ENCODE data around the gene CSTPP1. TPM values are rescaled to one million over a fixed set of nuclear protein-coding genes. Genes with fewer than 3 reads are reported as not detected.

The CSTPP1 gene
- total RNA-seq, 1 donor from 2014 or later, result 6.6 TPM

DNA sequence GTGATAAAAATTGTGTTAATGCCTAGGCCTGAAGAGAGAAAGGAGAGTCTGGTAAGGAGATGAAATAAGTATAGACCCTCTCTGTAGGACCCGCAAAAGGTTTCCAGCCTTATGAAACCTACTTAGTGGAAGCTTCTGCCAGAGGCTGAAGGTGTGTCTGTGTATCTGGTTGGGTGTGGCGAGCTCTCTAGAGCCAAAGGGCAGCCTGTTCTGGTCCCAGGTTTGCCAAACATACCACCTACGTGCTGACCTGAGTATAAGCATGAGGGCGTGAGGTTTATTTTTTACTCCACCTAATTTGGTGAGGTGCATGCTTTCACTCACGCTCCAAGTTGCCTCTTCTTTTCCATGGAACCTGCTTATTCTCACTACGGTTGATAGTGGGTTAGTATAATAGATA is 5.6 kb downstream of the CSTPP1 start:
- no peak overlapping the region for H3K4me3 ChIP-seq (ENCODE audit: low read depth, low read length)
- TF ChIP-seq, protein P1, sequence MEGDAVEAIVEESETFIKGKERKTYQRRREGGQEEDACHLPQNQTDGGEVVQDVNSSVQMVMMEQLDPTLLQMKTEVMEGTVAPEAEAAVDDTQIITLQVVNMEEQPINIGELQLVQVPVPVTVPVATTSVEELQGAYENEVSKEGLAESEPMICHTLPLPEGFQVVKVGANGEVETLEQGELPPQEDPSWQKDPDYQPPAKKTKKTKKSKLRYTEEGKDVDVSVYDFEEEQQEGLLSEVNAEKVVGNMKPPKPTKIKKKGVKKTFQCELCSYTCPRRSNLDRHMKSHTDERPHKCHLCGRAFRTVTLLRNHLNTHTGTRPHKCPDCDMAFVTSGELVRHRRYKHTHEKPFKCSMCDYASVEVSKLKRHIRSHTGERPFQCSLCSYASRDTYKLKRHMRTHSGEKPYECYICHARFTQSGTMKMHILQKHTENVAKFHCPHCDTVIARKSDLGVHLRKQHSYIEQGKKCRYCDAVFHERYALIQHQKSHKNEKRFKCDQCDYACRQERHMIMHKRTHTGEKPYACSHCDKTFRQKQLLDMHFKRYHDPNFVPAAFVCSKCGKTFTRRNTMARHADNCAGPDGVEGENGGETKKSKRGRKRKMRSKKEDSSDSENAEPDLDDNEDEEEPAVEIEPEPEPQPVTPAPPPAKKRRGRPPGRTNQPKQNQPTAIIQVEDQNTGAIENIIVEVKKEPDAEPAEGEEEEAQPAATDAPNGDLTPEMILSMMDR (IDR thresholded peaks at IDR 0.05; ENCODE audit: insufficient read depth, low read length, severe bottlenecking), result no peak
- FAIRE-seq, result no peak
- no peaks in the 10 kb centered on the region for H3K36me3 ChIP-seq (ENCODE audit: control insufficient read depth, insufficient read depth, low read length)
- no peak for DNase-seq (ENCODE audit: low read depth)
- H3K27me3 ChIP-seq (ENCODE audit: control insufficient read depth, insufficient read depth, low read length), result no peaks in the 10 kb centered on the region

DNA sequence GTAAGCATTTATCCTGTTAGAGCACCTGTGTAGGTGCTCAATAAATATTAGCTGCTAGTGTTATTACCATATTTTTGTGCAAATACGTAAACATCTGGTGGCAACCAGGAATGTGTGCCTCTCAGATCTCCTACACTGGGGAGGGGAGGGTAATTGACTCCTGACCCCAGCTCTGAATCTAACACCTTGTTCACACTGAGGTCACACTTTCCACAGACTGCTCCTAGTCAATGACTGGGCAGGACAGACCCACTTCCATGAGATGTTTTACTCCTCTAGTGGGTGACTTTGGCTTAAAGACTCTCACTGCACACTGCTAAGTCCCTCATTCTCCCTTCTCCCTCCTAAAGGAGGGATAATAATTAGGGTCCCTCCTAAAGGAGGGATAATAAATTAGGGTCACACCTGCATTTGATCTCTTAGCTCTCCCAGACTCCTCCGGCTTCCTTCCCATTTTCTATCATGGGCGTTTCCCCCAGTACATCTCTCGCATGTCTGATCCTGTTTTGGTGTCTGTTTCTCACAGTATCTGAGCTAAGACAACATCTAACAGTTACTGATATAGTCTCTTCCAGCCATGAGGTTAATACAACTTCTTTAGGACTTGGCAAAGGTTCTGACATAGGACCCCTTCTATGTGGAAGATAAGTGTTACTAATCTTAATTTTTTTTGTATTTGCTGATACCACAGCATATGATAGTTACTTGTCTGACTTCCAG is 8.0 kb downstream of the CSTPP1 start:
- H3K27me3 ChIP-seq (ENCODE audit: control insufficient read depth, insufficient read depth, low read length), result no peaks in the 10 kb centered on the region
- no peaks in the 10 kb centered on the region for H3K36me3 ChIP-seq (ENCODE audit: control insufficient read depth, insufficient read depth, low read length)
- DNase-seq (ENCODE audit: low read depth) (no peak), FAIRE-seq (no peak)
- H3K4me3 ChIP-seq (ENCODE audit: low read depth, low read length), result no peak overlapping the region
- TF ChIP-seq, protein P1 (IDR thresholded peaks at IDR 0.05; ENCODE audit: insufficient read depth, low read length, severe bottlenecking), result no peak

DNA sequence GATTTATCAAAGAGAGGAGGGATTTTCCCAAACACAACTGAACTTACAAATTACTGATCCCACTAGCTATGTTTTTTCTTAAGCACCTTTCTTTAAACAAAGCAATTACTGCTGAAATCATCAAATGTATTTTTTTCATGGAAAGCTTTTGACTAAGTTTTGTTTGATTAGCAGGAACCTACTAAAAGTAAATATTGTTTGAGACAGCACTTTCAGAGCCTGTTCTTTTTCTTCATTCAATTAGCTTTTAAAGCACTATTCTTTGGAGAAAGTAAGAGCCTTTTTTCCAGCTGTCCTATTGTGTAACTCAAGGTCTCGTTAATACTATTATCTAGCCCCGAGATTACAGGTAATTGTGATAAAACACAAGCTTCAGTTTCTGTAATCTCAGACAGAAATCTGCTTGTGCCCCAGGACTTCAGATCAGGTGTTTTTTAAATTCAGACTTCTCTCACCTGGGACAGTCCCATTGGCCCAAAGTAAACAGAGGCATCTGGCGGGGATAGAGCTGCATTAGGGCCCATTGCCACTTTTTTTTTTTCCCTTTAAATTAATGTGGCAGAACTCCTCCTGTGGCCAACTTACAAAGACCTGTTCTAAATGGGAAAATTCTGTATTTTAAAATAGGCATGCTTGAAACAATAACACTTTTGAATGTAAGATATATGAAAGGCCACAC is 11.0 kb downstream of the CSTPP1 start:
- Histone ChIP-seq H3K27me3 (ENCODE audit: control insufficient read depth, insufficient read depth, low read length) (no peaks in the 10 kb centered on the region), H3K36me3 (ENCODE audit: control insufficient read depth, insufficient read depth, low read length) (no peaks in the 10 kb centered on the region), H3K4me3 (ENCODE audit: low read depth, low read length) (no peak overlapping the region)
- no peak for FAIRE-seq
- TF ChIP-seq, protein P1 (IDR thresholded peaks at IDR 0.05; ENCODE audit: insufficient read depth, low read length, severe bottlenecking), result no peak
- DNase-seq (ENCODE audit: low read depth), result no peak

DNA sequence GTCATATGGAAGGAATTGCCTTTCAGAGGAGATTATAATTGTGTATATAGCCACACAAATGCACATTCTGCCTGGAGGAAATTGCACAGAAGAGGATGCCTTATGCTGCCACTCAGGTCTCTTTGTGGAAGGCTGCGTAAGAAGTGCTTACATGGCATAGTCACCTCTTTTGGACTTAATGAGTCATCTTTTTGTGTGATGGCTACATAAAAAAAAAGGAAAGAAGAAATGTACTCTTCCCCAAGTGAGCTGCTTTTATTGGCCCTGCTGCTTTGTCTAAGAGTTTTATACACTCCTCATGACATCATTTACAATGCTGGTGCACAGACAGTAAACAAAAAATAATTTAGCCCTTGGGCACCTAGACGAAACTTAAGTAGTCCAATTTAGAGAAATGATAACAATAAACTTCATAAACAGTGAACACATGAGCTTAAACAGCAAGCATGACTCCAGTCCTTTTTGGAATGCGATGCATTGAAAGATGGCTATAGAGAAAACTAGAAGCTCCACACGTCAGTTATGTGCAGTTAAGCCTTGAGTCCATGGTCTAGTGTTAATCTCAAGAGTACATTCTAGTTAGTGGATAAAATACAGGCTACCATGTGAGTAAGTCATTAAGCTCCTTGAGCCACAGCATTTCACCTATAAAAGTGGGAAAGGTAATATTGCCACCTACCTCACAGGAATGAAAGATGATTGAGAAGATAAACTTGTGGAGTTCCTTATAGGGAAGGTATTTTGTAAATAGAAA is 12.0 kb downstream of the CSTPP1 start:
- Histone ChIP-seq H3K4me3 (ENCODE audit: low read depth, low read length) (no peak overlapping the region), H3K27me3 (ENCODE audit: control insufficient read depth, insufficient read depth, low read length) (no peaks in the 10 kb centered on the region), H3K36me3 (ENCODE audit: control insufficient read depth, insufficient read depth, low read length) (no peaks in the 10 kb centered on the region)
- DNase-seq (ENCODE audit: low read depth) (peak; percentile 86), FAIRE-seq (no peak)
- TF ChIP-seq, protein P1 (IDR thresholded peaks at IDR 0.05; ENCODE audit: insufficient read depth, low read length, severe bottlenecking), result no peak

DNA sequence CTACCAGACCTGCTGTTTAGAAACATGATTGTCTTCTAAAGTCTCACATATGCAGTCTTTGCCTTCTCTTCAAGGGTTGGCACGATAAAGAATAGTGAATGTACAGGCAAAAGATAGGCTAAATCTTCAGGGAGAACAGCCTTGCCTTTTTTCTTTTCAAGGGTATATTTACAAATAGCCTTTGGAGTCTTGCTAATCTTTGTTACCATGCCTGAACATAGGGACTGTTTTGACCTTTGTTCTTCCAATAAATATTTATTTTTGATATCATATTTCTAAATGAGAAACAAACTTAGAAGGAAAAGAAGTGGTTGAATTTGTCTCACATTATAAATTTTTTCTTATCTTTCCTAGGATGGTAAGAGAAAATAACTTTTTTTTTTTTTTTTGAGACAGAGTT is 12.7 kb downstream of the CSTPP1 start:
- Histone ChIP-seq H3K36me3 (ENCODE audit: control insufficient read depth, insufficient read depth, low read length) (no peaks in the 10 kb centered on the region), H3K4me3 (ENCODE audit: low read depth, low read length) (no peak overlapping the region), H3K27me3 (ENCODE audit: control insufficient read depth, insufficient read depth, low read length) (no peaks in the 10 kb centered on the region)
- TF ChIP-seq, protein P1 (IDR thresholded peaks at IDR 0.05; ENCODE audit: insufficient read depth, low read length, severe bottlenecking), result no peak
- DNase-seq (ENCODE audit: low read depth), result no peak
- FAIRE-seq, result no peak
